OCI-LY3 (cell line): ENCODE data around the gene DUSP7.
A peak's percentile ranks its signal among the peaks of the same experiment; 100 is the strongest.
"Not testable (repeated sequence)": the region's sequence is repeated elsewhere in the genome, so short reads cannot be mapped to it uniquely, and the experiment has no call there.

Source experiments
- H2AFZ ChIP-seq: fragments of 200-600, 300-600 bp; shearing (Covaris generic); 2 replicates; pipeline ENCODE4 v1.6.0; 2014; ENCODE audit warnings: antibody characterized with exemption, low read depth, low read length
- H3K27ac ChIP-seq: fragments of 200-600, 300-600 bp; sonication (generic); 2 replicates; pipeline ENCODE4 v1.5.1; 2014; ENCODE audit warnings: mild to moderate bottlenecking, low read length, moderate library complexity, mixed read lengths
- H3K27me3 ChIP-seq: fragments of 200-600, 300-600 bp; sonication (generic); 2 replicates; pipeline ENCODE4 v1.6.1; 2014; ENCODE audit warnings: low read depth, low read length, mixed read lengths
- H3K36me3 ChIP-seq: fragments of 200-600, 300-600 bp; sonication (generic); replicated peaks from 2 replicates; pipeline ENCODE3; 2014; ENCODE audit warnings: low read depth, low read length, mixed read lengths
- H3K4me1 ChIP-seq: fragments of 300-600, 200-600 bp; sonication (generic); 2 replicates; pipeline ENCODE4 v1.6.1; 2014; ENCODE audit warnings: low read length, mixed read lengths
- H3K4me2 ChIP-seq: fragments of 200-600, 300-600 bp; sonication (generic); 2 replicates; pipeline ENCODE4 v1.6.1; 2014; ENCODE audit warnings: low read length, mixed read lengths
- H3K4me3 ChIP-seq: fragments of 300-600, 200-600 bp; sonication (generic); 2 replicates; pipeline ENCODE4 v1.5.1; 2014; ENCODE audit warnings: antibody characterized with exemption, mild to moderate bottlenecking, low read length, moderate library complexity
- H3K79me2 ChIP-seq: fragments of 300-600, 200-600 bp; shearing (Covaris generic); 2 replicates; pipeline ENCODE4 v1.6.1; 2014; ENCODE audit warnings: mild to moderate bottlenecking, low read length, mixed read lengths
- H3K9ac ChIP-seq: fragments of 300-600, 200-600 bp; shearing (Covaris generic); 2 replicates; pipeline ENCODE4 v1.6.0; 2014; ENCODE audit warnings: mild to moderate bottlenecking, low read length, moderate library complexity
- H3K9me3 ChIP-seq: fragments of 200-600, 300-600 bp; shearing (Covaris generic); 2 replicates; pipeline ENCODE4 v1.6.1; 2014; ENCODE audit warnings: low read length, mixed read lengths; ENCODE audit not compliant: insufficient read depth
- H4K20me1 ChIP-seq: fragments of 200-600, 300-600 bp; sonication (generic); 2 replicates; pipeline ENCODE4 v1.6.1; 2016; ENCODE audit warnings: low read length, mixed read lengths; ENCODE audit not compliant: insufficient read depth
- EZH2phosphoT487 ChIP-seq: fragments of 200-600 bp; shearing (Covaris generic); IDR thresholded peaks from 2 replicates; pipeline ENCODE4 v1.6.1; 2018; ENCODE audit warnings: antibody characterized with exemption, mixed run types, low read depth
- TF ChIP-seq, protein P1 (sequence below): fragments of 200-600, 300-600 bp; sonication (generic); IDR thresholded peaks from 2 replicates; pipeline ENCODE4 v1.5.1; 2014; ENCODE audit warnings: antibody characterized with exemption, low read length, low read depth

Gene DUSP7

DNA sequence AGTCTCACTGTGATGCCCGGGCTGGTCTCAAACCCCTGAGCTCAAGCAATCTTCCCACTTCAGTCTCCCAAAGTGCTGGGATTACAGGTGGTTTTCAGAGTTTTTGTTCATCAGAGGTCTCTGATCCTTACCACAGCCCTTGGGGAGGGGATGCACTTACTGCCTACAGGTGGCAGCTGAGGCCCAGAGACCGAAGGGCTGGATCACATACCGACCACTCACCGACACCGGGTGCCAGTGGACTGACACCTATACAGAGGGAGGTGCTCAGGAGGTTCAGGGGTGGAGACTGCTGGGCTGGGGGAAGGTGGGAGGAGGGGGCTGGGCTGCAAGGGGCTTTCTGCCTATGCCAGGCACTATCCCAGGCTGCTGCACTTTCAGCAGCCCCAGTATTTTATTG, 19.5 kb downstream of the DUSP7 start:
- no peak overlapping the region for H3K27ac ChIP-seq
- peaks cover 35% of the 10 kb centered on the region for H3K4me1 ChIP-seq
- no peak overlapping the region for H2AFZ ChIP-seq
- H3K4me3 ChIP-seq: peak overlapping the region; percentile 6
- no peak overlapping the region for H3K9ac ChIP-seq
- H4K20me1 ChIP-seq: no peaks in the 10 kb centered on the region
- H3K4me2 ChIP-seq: peak overlapping the region; percentile 52
- TF ChIP-seq, protein P1, sequence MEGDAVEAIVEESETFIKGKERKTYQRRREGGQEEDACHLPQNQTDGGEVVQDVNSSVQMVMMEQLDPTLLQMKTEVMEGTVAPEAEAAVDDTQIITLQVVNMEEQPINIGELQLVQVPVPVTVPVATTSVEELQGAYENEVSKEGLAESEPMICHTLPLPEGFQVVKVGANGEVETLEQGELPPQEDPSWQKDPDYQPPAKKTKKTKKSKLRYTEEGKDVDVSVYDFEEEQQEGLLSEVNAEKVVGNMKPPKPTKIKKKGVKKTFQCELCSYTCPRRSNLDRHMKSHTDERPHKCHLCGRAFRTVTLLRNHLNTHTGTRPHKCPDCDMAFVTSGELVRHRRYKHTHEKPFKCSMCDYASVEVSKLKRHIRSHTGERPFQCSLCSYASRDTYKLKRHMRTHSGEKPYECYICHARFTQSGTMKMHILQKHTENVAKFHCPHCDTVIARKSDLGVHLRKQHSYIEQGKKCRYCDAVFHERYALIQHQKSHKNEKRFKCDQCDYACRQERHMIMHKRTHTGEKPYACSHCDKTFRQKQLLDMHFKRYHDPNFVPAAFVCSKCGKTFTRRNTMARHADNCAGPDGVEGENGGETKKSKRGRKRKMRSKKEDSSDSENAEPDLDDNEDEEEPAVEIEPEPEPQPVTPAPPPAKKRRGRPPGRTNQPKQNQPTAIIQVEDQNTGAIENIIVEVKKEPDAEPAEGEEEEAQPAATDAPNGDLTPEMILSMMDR: peak; percentile 39
- no peak for TF ChIP-seq EZH2phosphoT487
- no peaks in the 10 kb centered on the region for H3K79me2 ChIP-seq
- no peaks in the 10 kb centered on the region for H3K36me3 ChIP-seq
- H3K27me3 ChIP-seq: peaks cover 37% of the 10 kb centered on the region
- no peaks in the 10 kb centered on the region for H3K9me3 ChIP-seq

- Histone ChIP-seq H3K4me2 (peak overlapping the region; percentile 52), H3K4me3 (peak overlapping the region; percentile 6), H3K27ac (no peak overlapping the region), H4K20me1 (no peaks in the 10 kb centered on the region), H3K9ac (peak overlapping the region; percentile 1; the same call in 1 of the 2 replicates), H3K9me3 (no peaks in the 10 kb centered on the region), H2AFZ (no peak overlapping the region), H3K36me3 (no peaks in the 10 kb centered on the region), H3K27me3 (peaks cover 31% of the 10 kb centered on the region), H3K79me2 (no peaks in the 10 kb centered on the region), H3K4me1 (peaks cover 35% of the 10 kb centered on the region)
- TF ChIP-seq, protein P1: no peak
- 0 out of 2 replicates have a peak, but pooled peaks have one; percentile 28 for TF ChIP-seq EZH2phosphoT487
Measured at GRCh38 chr3:52036222-52036694, 20.1 kb downstream of the DUSP7 start.

DNA sequence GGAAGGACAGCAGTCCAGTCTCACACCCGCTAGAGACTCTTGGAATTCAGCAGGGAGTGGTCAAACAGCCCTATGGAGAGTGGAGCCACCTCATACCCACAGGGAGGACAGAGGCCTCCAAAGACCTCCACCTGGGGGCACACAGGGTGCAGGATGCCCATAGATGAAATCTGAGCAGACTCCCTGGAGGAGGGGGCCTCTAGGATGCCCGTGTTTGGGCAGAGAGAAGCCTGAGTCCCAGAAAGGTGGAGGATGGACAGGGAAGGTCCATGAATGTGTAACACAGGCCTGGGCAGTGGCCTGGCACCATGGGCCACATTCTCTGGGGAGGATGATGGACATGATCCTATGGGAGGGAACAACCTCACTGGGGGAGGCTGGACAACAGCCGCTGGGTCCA, 21.7 kb downstream of the DUSP7 start:
- Histone ChIP-seq H3K27me3 (peaks cover 27% of the 10 kb centered on the region; the same call in 1 of the 2 replicates), H3K4me3 (no peak overlapping the region), H3K4me1 (peaks cover 35% of the 10 kb centered on the region), H3K4me2 (no peak overlapping the region), H3K36me3 (no peaks in the 10 kb centered on the region), H2AFZ (no peak overlapping the region), H3K79me2 (no peaks in the 10 kb centered on the region), H3K9me3 (no peaks in the 10 kb centered on the region), H3K9ac (no peak overlapping the region), H4K20me1 (no peaks in the 10 kb centered on the region), H3K27ac (no peak overlapping the region)
- TF ChIP-seq, protein P1: no peak
- no peak for TF ChIP-seq EZH2phosphoT487

DNA sequence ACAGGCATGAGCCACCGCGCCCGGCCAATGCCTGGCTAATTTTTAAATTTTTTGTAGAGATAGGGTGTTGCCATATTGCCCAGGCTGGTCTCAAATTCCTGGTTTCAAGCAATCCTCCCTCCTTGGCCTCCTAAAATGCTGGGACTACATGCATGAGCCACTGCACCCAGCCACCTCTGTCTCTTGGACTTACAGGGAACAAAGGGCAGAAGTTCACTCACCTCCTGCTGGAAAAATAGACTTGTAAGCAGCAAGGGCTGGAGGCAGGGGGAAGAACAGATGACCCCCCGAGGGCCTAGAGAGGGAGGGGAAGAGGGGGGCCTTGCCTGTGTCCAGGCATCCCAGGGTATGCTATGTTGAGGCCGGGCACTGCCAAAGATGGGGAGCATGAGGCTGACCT, 22.2 kb downstream of the DUSP7 start:
- Histone ChIP-seq H3K79me2 (no peaks in the 10 kb centered on the region), H2AFZ (no peak overlapping the region), H3K4me1 (peaks cover 35% of the 10 kb centered on the region), H3K9ac (no peak overlapping the region), H3K27me3 (peaks cover 23% of the 10 kb centered on the region; the same call in 1 of the 2 replicates), H3K9me3 (no peaks in the 10 kb centered on the region), H3K4me3 (no peak overlapping the region), H3K27ac (no peak overlapping the region), H3K36me3 (no peaks in the 10 kb centered on the region), H4K20me1 (no peaks in the 10 kb centered on the region), H3K4me2 (no peak overlapping the region)
- no peak for TF ChIP-seq EZH2phosphoT487
- TF ChIP-seq, protein P1: no peak

DNA sequence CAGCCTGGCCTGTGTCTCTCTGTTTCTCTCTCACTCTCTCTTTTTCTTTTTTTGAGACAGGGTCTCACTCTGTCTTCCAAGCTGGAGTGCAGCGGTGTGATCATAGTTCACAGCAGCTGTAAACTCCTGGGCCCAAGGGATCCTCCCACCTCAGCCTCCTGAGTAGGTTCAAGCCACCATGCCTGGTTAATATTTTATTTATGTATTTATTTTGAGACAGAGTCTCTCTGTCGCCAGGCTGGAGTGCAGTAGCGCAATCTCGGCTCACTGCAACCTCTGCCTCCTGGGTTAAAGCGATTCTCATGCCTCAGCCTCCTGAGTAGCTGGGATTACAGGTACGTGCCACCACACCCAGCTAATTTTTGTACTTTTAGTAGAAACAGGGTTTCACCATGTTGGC, 22.6 kb downstream of the DUSP7 start:
- H2AFZ ChIP-seq, H3K9ac ChIP-seq, H3K4me3 ChIP-seq, H3K79me2 ChIP-seq, H4K20me1 ChIP-seq, H3K9me3 ChIP-seq, H3K36me3 ChIP-seq, H3K27ac ChIP-seq, H3K4me2 ChIP-seq: not testable (repeated sequence)
- peaks cover 35% of the 10 kb centered on the region for H3K4me1 ChIP-seq
- H3K27me3 ChIP-seq: peaks cover 21% of the 10 kb centered on the region; the same call in 1 of the 2 replicates
